ENCODE results near the gene FAM171A1. TPM values are rescaled to one million over a fixed set of nuclear protein-coding genes. Genes with fewer than 3 reads are reported as not detected.

FAM171A1 gene
- total RNA-seq, 2 donors from 2014 or later: 16.3 to 24.2 TPM

DNA sequence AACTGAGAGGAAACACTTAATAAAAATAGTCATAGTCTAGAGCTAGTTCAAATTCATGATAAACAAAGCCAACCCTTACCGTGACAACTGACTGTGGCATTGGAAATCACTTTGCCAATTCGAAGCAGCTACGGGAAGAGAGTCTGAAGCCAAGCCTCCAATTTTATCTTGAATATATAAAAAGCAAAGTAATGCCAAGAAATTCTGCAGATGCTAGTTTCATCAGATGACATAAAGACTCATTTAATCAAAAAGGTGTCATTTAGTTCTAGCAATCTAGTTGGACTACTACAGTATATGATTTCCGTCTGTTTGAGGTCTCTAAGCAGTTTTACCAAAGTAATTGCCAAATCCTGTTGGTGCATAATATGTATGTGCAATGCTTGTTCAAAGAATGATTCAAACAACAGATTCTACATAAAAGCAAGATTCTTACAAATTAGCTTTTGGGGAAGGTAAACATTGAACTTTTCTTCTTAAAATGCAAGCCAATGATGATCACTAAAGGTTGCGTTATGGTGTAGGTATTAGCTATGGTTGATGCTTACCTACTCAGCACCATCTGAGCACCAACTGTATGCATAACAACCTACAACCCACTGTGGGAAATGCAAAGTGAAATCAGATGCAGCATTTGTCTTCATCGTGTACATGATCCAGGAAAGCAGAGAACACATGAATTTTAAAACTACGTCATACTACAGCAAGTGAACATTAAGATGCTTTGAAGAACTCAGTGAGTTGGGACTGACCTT is 2.8 kb downstream of the FAM171A1 start:
- intact Hi-C loops (cut with DNase I): no loop called here
- Histone ChIP-seq H3K4me3 (no peak overlapping the region), H3K4me1 (replicated peaks) (no peaks in the 10 kb centered on the region), H3K27me3 (replicated peaks; ENCODE audit: insufficient read depth) (no peaks in the 10 kb centered on the region), H3K36me3 (no peaks in the 10 kb centered on the region), H3K27ac (no peak overlapping the region), H3K9me3 (no peaks in the 10 kb centered on the region)
- TF ChIP-seq CTCF (IDR thresholded peaks at IDR 0.05) (no peak), POLR2A (IDR thresholded peaks at IDR 0.05) (no peak), POLR2AphosphoS5 (IDR thresholded peaks at IDR 0.05) (no peak)
- DNase-seq (ENCODE audit: low spot score): no peak
- WGBS: 82% methylated on average over 7 of the region's 7 CpGs

DNA sequence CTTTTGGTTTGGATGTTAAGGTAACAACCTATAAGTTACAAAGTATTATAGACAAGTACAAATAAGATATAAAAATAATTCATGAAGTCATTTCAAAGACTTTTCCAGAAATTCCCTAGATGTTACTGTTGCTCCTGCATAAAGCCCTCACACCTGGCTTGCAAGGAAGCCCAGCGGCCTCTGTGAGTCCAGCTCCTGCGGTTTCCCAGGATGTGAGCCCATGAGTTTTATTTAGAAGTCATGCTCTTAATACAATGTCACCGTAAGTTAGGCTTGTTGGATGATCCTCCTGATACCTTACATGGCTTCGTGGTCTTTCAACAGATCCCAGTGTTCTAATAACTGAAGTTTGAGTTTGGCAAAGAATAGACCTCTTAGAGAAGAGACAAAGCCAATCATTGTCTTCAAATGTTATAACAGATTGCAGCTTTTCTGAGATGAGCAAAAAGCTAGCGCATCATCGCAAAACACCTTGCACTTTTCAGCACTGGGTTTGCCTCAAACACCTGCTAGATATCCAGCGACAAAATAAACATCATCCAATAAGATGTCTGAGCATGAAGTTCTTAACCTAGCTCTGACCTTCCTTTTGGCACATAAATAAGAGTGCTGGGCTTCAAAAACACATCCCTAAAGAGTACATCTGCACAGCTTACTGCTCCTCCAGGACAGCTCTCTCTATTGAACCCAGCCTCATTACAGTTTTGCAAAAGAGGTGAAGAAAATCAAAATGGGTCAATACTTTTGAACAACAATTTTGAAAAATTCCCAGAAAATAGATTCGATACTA is 3.6 kb downstream of the FAM171A1 start:
- no peak for DNase-seq (ENCODE audit: low spot score)
- no peaks in the 10 kb centered on the region for H3K27me3 ChIP-seq (replicated peaks; ENCODE audit: insufficient read depth)
- WGBS: 72% methylated on average over 8 of the region's 8 CpGs
- no peak overlapping the region for H3K4me3 ChIP-seq
- TF ChIP-seq POLR2AphosphoS5 (IDR thresholded peaks at IDR 0.05): no peak
- TF ChIP-seq CTCF (IDR thresholded peaks at IDR 0.05): no peak
- no peak for TF ChIP-seq POLR2A (IDR thresholded peaks at IDR 0.05)
- no peaks in the 10 kb centered on the region for H3K9me3 ChIP-seq
- intact Hi-C loops (cut with DNase I): no loop called here
- H3K36me3 ChIP-seq: no peaks in the 10 kb centered on the region
- H3K4me1 ChIP-seq (replicated peaks): no peaks in the 10 kb centered on the region
- no peak overlapping the region for H3K27ac ChIP-seq

DNA sequence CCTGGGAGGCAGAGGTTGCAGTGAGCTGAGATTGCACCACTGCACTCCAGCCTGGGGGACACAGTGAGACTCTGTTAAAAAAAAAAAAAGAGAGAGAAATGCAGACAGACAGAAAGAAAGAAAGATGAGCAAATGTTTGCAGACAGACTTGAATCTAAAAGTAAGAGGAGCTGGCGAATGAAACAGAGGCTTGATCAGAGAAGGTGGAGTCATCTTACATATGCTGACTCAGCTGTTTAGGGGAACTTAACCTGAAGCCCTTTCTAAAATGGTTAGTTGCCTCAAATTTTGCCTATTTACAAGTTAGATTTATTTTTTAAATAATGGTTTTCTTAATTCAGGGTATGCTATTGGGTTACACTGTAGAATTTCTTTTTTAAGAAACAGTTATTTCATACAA is 5.4 kb downstream of the FAM171A1 start:
- intact Hi-C loops (cut with DNase I): no loop called here
- no peak overlapping the region for H3K4me3 ChIP-seq
- no peaks in the 10 kb centered on the region for H3K27me3 ChIP-seq (replicated peaks; ENCODE audit: insufficient read depth)
- DNase-seq (ENCODE audit: low spot score): no peak
- no peaks in the 10 kb centered on the region for H3K9me3 ChIP-seq
- no peaks in the 10 kb centered on the region for H3K4me1 ChIP-seq (replicated peaks)
- TF ChIP-seq CTCF (IDR thresholded peaks at IDR 0.05): no peak
- TF ChIP-seq POLR2AphosphoS5 (IDR thresholded peaks at IDR 0.05): no peak
- no peak for TF ChIP-seq POLR2A (IDR thresholded peaks at IDR 0.05)
- 88% methylated on average over 1 of the region's 1 CpG for WGBS
- no peak overlapping the region for H3K27ac ChIP-seq
- no peaks in the 10 kb centered on the region for H3K36me3 ChIP-seq

DNA sequence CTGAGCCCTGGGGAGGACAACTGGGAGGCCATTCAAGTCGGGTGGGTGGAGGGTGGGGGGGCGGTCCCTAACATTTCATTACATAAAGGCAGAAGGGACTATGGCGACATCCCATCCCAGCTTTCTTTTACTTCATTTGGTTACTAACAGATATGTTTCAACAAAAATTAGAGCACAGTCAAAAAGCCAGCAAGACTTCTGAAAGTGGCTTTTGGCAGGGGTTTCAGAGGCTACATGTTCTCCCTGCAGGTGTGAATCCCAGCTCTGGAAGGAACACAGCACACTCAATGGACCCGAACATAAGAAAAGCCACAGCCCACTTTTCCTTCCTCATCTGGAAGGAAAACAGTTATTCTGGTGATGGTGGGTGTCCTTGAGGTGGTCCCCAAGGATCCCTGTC is 7.1 kb downstream of the FAM171A1 start:
- no peaks in the 10 kb centered on the region for H3K9me3 ChIP-seq
- WGBS: 83% methylated on average over 4 of the region's 4 CpGs
- H3K27ac ChIP-seq: no peak overlapping the region
- H3K4me3 ChIP-seq: no peak overlapping the region
- H3K36me3 ChIP-seq: no peaks in the 10 kb centered on the region
- DNase-seq (ENCODE audit: low spot score): no peak
- no peaks in the 10 kb centered on the region for H3K4me1 ChIP-seq (replicated peaks)
- no peaks in the 10 kb centered on the region for H3K27me3 ChIP-seq (replicated peaks; ENCODE audit: insufficient read depth)
- TF ChIP-seq CTCF (IDR thresholded peaks at IDR 0.05): no peak
- intact Hi-C loops (cut with DNase I): no loop called here

DNA sequence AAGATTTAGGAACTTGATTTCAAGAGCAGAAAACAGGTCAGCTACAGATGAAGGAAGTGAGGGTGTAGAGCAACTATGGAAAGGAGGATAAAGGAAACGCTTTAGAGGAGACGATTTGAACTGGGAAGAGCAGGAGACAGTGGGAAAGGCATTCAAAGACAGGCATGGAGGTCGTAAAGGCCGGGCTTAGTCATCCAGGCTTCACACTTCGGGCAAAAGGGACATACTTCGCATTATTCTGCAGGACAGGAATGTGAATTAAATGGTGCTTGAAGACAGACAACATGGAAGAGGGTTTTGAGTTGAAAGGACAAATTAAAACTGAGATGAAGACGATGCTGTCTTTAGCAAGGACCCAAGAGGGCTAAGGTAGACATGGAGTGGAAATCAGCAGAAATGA is 8.1 kb downstream of the FAM171A1 start:
- intact Hi-C loops (cut with DNase I): no loop called here
- H3K36me3 ChIP-seq: no peaks in the 10 kb centered on the region
- WGBS: 78% methylated on average over 7 of the region's 7 CpGs
- no peaks in the 10 kb centered on the region for H3K4me1 ChIP-seq (replicated peaks)
- no peak for DNase-seq (ENCODE audit: low spot score)
- H3K4me3 ChIP-seq: no peak overlapping the region
- H3K27me3 ChIP-seq (replicated peaks; ENCODE audit: insufficient read depth): no peaks in the 10 kb centered on the region
- H3K27ac ChIP-seq: no peak overlapping the region
- H3K9me3 ChIP-seq: no peaks in the 10 kb centered on the region
- TF ChIP-seq CTCF (IDR thresholded peaks at IDR 0.05) (no peak), POLR2AphosphoS5 (IDR thresholded peaks at IDR 0.05) (no peak), POLR2A (IDR thresholded peaks at IDR 0.05) (no peak)

Data from prostate gland (tissue), 2 donors.